ENCODE measurements around the gene ARHGAP22. TPM values are rescaled to one million over a fixed set of nuclear protein-coding genes. Genes with fewer than 3 reads are reported as not detected.

Gene ARHGAP22
- total RNA-seq, 3 donors from 2014 or later = 2.6 to 8.2 (median 4.8) TPM

DNA sequence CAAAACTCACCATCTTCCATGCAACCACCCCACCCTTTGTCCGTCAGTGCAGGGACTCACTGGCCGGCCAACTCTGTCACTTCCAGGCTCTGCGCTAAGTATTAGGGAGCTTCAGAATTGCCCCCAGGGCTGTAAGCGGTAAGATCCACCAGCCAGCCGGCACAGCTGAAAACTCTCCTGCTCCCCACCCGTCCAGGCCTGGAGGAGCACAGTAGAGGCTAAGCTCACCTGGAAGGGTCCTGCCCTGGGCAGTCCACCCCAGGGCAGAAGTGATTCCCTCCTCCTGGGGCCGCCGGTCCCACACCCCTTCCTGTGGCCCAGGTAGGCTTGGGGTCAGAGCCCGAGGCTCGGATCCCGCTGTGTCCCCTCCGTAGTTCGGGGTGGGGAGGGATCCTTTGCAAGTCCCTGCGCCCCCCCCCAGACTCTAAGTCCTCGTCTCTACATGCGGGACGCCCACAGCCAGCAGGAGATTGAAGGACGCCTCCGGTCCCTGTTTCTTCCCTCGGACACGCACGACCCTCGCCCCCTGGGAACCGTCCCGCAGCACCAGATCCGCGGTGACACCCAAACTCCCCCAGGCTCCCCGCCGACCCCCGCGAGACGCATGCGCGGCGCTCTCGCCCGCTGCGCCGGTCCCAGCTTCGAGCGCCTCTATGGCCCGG, 138.9 kb downstream of the ARHGAP22 start:
- no peaks in the 10 kb centered on the region for H3K4me1 ChIP-seq
- H3K27ac ChIP-seq = no peak overlapping the region
- intact Hi-C loops (cut with DNase I; ENCODE audit: low total_unique reads) = no loop called here
- H3K36me3 ChIP-seq = no peaks in the 10 kb centered on the region
- H3K9me3 ChIP-seq = no peaks in the 10 kb centered on the region
- H3K27me3 ChIP-seq = peaks cover 0 to 5% of the 10 kb centered on the region in 2 donors
- H3K4me3 ChIP-seq = peak overlapping the region in 2 of 3 donors; percentile 43 to 63
- TF ChIP-seq POLR2AphosphoS5 (IDR thresholded peaks at IDR 0.05) (no peak), POLR2A (IDR thresholded peaks at IDR 0.05) (no peak)
- TF ChIP-seq, protein P1, sequence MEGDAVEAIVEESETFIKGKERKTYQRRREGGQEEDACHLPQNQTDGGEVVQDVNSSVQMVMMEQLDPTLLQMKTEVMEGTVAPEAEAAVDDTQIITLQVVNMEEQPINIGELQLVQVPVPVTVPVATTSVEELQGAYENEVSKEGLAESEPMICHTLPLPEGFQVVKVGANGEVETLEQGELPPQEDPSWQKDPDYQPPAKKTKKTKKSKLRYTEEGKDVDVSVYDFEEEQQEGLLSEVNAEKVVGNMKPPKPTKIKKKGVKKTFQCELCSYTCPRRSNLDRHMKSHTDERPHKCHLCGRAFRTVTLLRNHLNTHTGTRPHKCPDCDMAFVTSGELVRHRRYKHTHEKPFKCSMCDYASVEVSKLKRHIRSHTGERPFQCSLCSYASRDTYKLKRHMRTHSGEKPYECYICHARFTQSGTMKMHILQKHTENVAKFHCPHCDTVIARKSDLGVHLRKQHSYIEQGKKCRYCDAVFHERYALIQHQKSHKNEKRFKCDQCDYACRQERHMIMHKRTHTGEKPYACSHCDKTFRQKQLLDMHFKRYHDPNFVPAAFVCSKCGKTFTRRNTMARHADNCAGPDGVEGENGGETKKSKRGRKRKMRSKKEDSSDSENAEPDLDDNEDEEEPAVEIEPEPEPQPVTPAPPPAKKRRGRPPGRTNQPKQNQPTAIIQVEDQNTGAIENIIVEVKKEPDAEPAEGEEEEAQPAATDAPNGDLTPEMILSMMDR (IDR thresholded peaks at IDR 0.05) = no peak
- DNase-seq (ENCODE audit: low spot score in 2 of 2) = peak in 1 of 2 donors; percentile 48

- peak overlapping the region in 2 of 3 donors; percentile 43 to 63 for H3K4me3 ChIP-seq
- DNase-seq (ENCODE audit: low spot score in 2 of 2) = peak; percentile 51 to 62
These were observed 139.8 kb downstream of the ARHGAP22 start for GRCh38 chr10:48464871-48465736.

GRCh38 chr10:48464121-48464870, 140.6 kb downstream of the ARHGAP22 start:
- H3K27ac ChIP-seq = no peak overlapping the region
- H3K36me3 ChIP-seq = no peaks in the 10 kb centered on the region
- H3K4me1 ChIP-seq = no peaks in the 10 kb centered on the region
- H3K9me3 ChIP-seq = no peaks in the 10 kb centered on the region
- TF ChIP-seq, protein P1 (IDR thresholded peaks at IDR 0.05) = no peak
- no peak overlapping the region for H3K4me3 ChIP-seq
- peak; percentile 14 to 36 for DNase-seq (ENCODE audit: low spot score in 2 of 2)
- intact Hi-C loops (cut with DNase I; ENCODE audit: low total_unique reads) = no loop called here
- peaks cover 0 to 5% of the 10 kb centered on the region in 2 donors for H3K27me3 ChIP-seq

More at GRCh38 chr10:48464871-48465736, 139.8 kb downstream of the ARHGAP22 start:
- no peaks in the 10 kb centered on the region for H3K9me3 ChIP-seq
- TF ChIP-seq POLR2A (IDR thresholded peaks at IDR 0.05) (no peak), POLR2AphosphoS5 (IDR thresholded peaks at IDR 0.05) (no peak)
- TF ChIP-seq, protein P1 (IDR thresholded peaks at IDR 0.05) = no peak
- H3K36me3 ChIP-seq = no peaks in the 10 kb centered on the region
- H3K27me3 ChIP-seq = peaks cover 0 to 5% of the 10 kb centered on the region in 2 donors
- H3K4me1 ChIP-seq = no peaks in the 10 kb centered on the region
- H3K27ac ChIP-seq = no peak overlapping the region
- intact Hi-C loops (cut with DNase I; ENCODE audit: low total_unique reads) = no loop called here

DNA sequence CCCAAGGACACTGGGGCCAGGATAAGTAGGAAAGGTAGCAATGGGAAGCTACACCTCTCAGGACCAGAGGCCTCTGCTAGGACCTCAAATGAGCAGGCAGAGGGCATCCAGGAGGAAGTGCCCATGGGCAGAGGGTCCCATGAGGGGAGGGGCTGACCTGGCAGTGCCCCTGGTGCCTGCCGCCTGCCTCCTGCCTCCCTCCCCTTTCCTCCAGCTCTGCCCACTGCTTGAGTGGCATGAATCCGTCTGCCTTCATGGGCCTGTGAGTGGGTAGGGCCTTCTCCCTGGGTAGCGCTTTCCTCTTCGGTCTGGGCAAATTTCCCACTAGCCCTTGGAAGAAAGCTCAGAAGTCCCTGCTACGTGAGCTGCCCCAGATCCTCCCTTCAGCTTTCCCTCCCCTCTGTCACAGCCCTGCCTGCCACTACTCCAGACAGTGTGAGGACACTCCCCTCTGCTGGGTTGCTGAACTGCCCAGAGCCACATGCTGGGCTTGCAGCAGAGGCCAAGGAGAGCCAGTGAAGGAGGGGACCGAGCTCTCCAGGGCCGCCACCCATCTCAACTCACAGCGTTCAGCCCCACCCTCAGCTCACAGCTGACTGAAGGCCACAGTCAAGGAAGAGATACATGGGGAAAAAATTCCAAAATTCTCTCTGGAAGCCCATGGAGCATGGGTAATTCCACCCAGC, 141.4 kb downstream of the ARHGAP22 start:
- Histone ChIP-seq H3K4me3 (no peak overlapping the region), H3K27ac (no peak overlapping the region), H3K36me3 (no peaks in the 10 kb centered on the region), H3K9me3 (no peaks in the 10 kb centered on the region), H3K4me1 (no peaks in the 10 kb centered on the region), H3K27me3 (no peaks in the 10 kb centered on the region)
- intact Hi-C loops (cut with DNase I; ENCODE audit: low total_unique reads) = no loop called here
- DNase-seq (ENCODE audit: low spot score in 2 of 2) = peak; percentile 11 to 40
- TF ChIP-seq POLR2AphosphoS5 (IDR thresholded peaks at IDR 0.05) (no peak), POLR2A (IDR thresholded peaks at IDR 0.05) (no peak)
- TF ChIP-seq, protein P1 (IDR thresholded peaks at IDR 0.05) = no peak
